Panc1 (cell line): ENCODE data around the gene PPP1R1B. TPM values are rescaled to one million over a fixed set of nuclear protein-coding genes. Genes with fewer than 3 reads are reported as not detected.

ENCODE experiments used
- ATAC-seq: fragments of 200-7000 bp; cut with Tn5 transposase; 2 replicates; pipeline ENCODE4 v1.9.1; 2020; ENCODE audit warnings: mild to moderate bottlenecking, moderate library complexity
- BruUV-seq: library from RNA; stranded (reverse); fragments of 400-500 nt; replicated peaks from 2 replicates; lab custom pipeline; 2021; lab: Mats Ljungman, UMichigan
- CTCF ChIA-PET: fragments of 300-600 bp; sonication (Branson Sonifier 250); formaldehyde crosslinking; loops from one replicate; lab custom pipeline; 2022; ENCODE audit warnings: antibody characterized with exemption; lab: Charles Lee
- POLR2A ChIA-PET: fragments of 300-600 bp; sonication (Branson Sonifier 250); formaldehyde crosslinking; loops from one replicate; lab custom pipeline; 2022; ENCODE audit warnings: antibody characterized with exemption; lab: Charles Lee
- DNase-seq: peaks from one replicate; pipeline ENCODE4 v3.0.0-alpha.2; 2010; ENCODE audit warnings: low read depth, low spot score
- H3K27ac ChIP-seq: 2 replicates; pipeline ENCODE4 v1.5.1; 2011; ENCODE audit warnings: mild to moderate bottlenecking, low read length, inconsistent platforms
- H3K27me3 ChIP-seq: fragments of 200-500 bp; sonication (Bioruptor generic); 2 replicates; pipeline ENCODE4 v1.6.0; 2014; ENCODE audit warnings: low read length, inconsistent platforms; ENCODE audit not compliant: control insufficient read depth, insufficient read depth
- H3K36me3 ChIP-seq: fragments of 200-500 bp; sonication (Bioruptor generic); 2 replicates; pipeline ENCODE4 v1.5.1; 2014; ENCODE audit warnings: inconsistent platforms, mild to moderate bottlenecking, low read length, moderate library complexity; ENCODE audit not compliant: control insufficient read depth, insufficient read depth
- H3K4me1 ChIP-seq: 2 replicates; pipeline ENCODE4 v1.5.1; 2011; ENCODE audit warnings: inconsistent platforms, mild to moderate bottlenecking, low read length, moderate library complexity; ENCODE audit not compliant: control insufficient read depth, insufficient read depth
- H3K4me3 ChIP-seq, 2 experiments: 2 replicates each; pipeline ENCODE4 v1.5.1; 2011 to 2012; ENCODE audit warnings: low read depth in 2 of 2, low read length in 2 of 2, mild to moderate bottlenecking in 2 of 2, inconsistent platforms in 1 of 2, moderate library complexity in 1 of 2
- H3K9me3 ChIP-seq: fragments of 200-500 bp; sonication (Bioruptor generic); 2 replicates; pipeline ENCODE4 v1.5.1; 2014; ENCODE audit warnings: low read depth, mild to moderate bottlenecking, inconsistent platforms, low read length, moderate library complexity; ENCODE audit not compliant: control insufficient read depth, insufficient read depth
- CTCF ChIP-seq: fragments of 450-650 bp; IDR thresholded peaks from 2 replicates; pipeline ENCODE4 v1.5.1; 2017; ENCODE audit warnings: mild to moderate bottlenecking
- POLR2AphosphoS5 ChIP-seq: IDR thresholded peaks from 2 replicates; pipeline ENCODE4 v1.6.1; 2012; ENCODE audit warnings: mild to moderate bottlenecking, low read depth, low read length, moderate library complexity
- REST ChIP-seq, 2 experiments: IDR thresholded peaks; 2 replicates each; pipeline ENCODE4 v1.6.1; 2011 to 2012; ENCODE audit warnings: low read depth in 2 of 2, control low read depth in 1 of 2, low read length in 1 of 2, mild to moderate bottlenecking in 1 of 2, moderate library complexity in 1 of 2; ENCODE audit not compliant: insufficient read depth in 1 of 2
- SIN3A ChIP-seq: IDR thresholded peaks from 2 replicates; pipeline ENCODE4 v1.6.1; 2012; ENCODE audit warnings: low read depth, mild to moderate bottlenecking, low read length, moderate library complexity, borderline replicate concordance; ENCODE audit not compliant: insufficient read depth
- TCF7L2 ChIP-seq: IDR thresholded peaks from 2 replicates; pipeline ENCODE4 v1.6.1; 2011; ENCODE audit warnings: mild to moderate bottlenecking, low read depth, low read length, inconsistent platforms
- in situ Hi-C: cut with HindIII; loops from 2 replicates; pipeline ENCODE4 v1.10.0; 2016; ENCODE audit warnings: low sequenced_read_pairs, low pct_unique_long_range_greater_than_20kb
- intact Hi-C: fragments of 100-400 bp; cut with micrococcal nuclease; formaldehyde crosslinking; loops from one replicate; pipeline ENCODE4 v1.10.0; 2022; ENCODE audit not compliant: unreplicated experiment
- total RNA-seq: library from RNA; stranded (reverse); gene quantifications from one replicate; pipeline ENCODE4 v1.2.1, GENCODE V29; 2021; ENCODE audit not compliant: unreplicated experiment

Gene PPP1R1B
- total RNA-seq, 1 experiment from 2014 or later = 45.7 TPM

GRCh38 chr17:39642291-39643074 lies 15.7 kb downstream of the PPP1R1B start:
- intact Hi-C loops (no loop called here), in situ Hi-C loops (no loop called here)
- CTCF ChIA-PET = no interaction called here
- ATAC-seq (no peak), DNase-seq (no peak)
- POLR2A ChIA-PET = no interaction called here
- H3K27me3 ChIP-seq = no peaks in the 10 kb centered on the region
- no TSS peak for BruUV-seq
- peaks cover 3% of the 10 kb centered on the region; the same call in 1 of the 2 replicates for H3K36me3 ChIP-seq
- no peak overlapping the region for H3K27ac ChIP-seq
- no peaks in the 10 kb centered on the region for H3K9me3 ChIP-seq
- H3K4me1 ChIP-seq = peaks cover 38% of the 10 kb centered on the region
- no peak for TF ChIP-seq CTCF
- no peak for TF ChIP-seq SIN3A
- no peak for TF ChIP-seq POLR2AphosphoS5
- TF ChIP-seq REST (IDR thresholded peaks at IDR 0.05; ENCODE audit: insufficient read depth in 1 of 2, low read depth in 2 of 2, low read length in 1 of 2) = no peak
- no peak for TF ChIP-seq TCF7L2
- H3K4me3 ChIP-seq = no peak overlapping the region

GRCh38 chr17:39643271-39643670 lies 16.5 kb downstream of the PPP1R1B start:
- ChIA-PET CTCF (no interaction called here), POLR2A (no interaction called here)
- Histone ChIP-seq H3K4me3 (no peak overlapping the region), H3K9me3 (no peaks in the 10 kb centered on the region), H3K4me1 (peaks cover 32% of the 10 kb centered on the region), H3K27me3 (no peaks in the 10 kb centered on the region), H3K27ac (no peak overlapping the region), H3K36me3 (no peaks in the 10 kb centered on the region)
- BruUV-seq = no TSS peak
- intact Hi-C loops (no loop called here), in situ Hi-C loops (no loop called here)
- TF ChIP-seq SIN3A (no peak), TCF7L2 (no peak), POLR2AphosphoS5 (no peak), CTCF (no peak), REST (IDR thresholded peaks at IDR 0.05; ENCODE audit: insufficient read depth in 1 of 2, low read depth in 2 of 2, low read length in 1 of 2) (no peak)
- no peak for DNase-seq
- ATAC-seq = no peak; the same call in 1 of the 2 replicates
